MCF 10A (cell line): ENCODE measurements around the gene BTG4. TPM values are rescaled to one million over a fixed set of nuclear protein-coding genes. Genes with fewer than 3 reads are reported as not detected.

Experiments used
- Bru-seq: library from RNA; stranded (reverse); fragments of 400-500 nt; gene quantifications from one replicate; lab custom pipeline; 2021; lab: Mats Ljungman, UMichigan
- BruChase-seq, 2 experiments: library from RNA; stranded (reverse); fragments of 400-500 nt; gene quantifications; one replicate each; lab custom pipeline; 2021; lab: Mats Ljungman, UMichigan
- BruUV-seq: library from RNA; stranded (reverse); fragments of 400-500 nt; replicated peaks from 2 replicates; lab custom pipeline; 2021; lab: Mats Ljungman, UMichigan
- CTCF ChIA-PET: fragments of 300-600 bp; sonication (Branson Sonifier 250); formaldehyde crosslinking; extraction: SDS; loops from one replicate; lab custom pipeline; 2021; ENCODE audit warnings: antibody characterized with exemption, inconsistent platforms; lab: Yijun Ruan, JAX
- POLR2A ChIA-PET: fragments of 300-600, 350-650 bp; sonication (Branson Sonifier 250); formaldehyde crosslinking; extraction: SDS; loops from one replicate; lab custom pipeline; 2020; ENCODE audit warnings: antibody characterized with exemption, inconsistent platforms; lab: Yijun Ruan, JAX
- DNase-seq: peaks from one replicate; pipeline ENCODE4 v3.0.0-alpha.2; 2018; ENCODE audit not compliant: unreplicated experiment
- H3K27ac Mint-ChIP-seq: one replicate; pipeline ENCODE4 v1.8.0; 2022; ENCODE audit warnings: mild to moderate bottlenecking, low read depth, mixed read lengths; ENCODE audit not compliant: unreplicated experiment
- H3K27me3 Mint-ChIP-seq: one replicate; pipeline ENCODE4 v1.8.0; 2022; ENCODE audit warnings: mixed read lengths; ENCODE audit not compliant: insufficient read depth, unreplicated experiment
- H3K36me3 Mint-ChIP-seq: one replicate; pipeline ENCODE4 v1.8.0; 2022; ENCODE audit warnings: mild to moderate bottlenecking, moderate library complexity, mixed read lengths; ENCODE audit not compliant: insufficient read depth, unreplicated experiment
- H3K4me1 Mint-ChIP-seq: one replicate; pipeline ENCODE4 v1.8.0; 2022; ENCODE audit warnings: mixed read lengths; ENCODE audit not compliant: insufficient read depth, unreplicated experiment
- H3K4me3 Mint-ChIP-seq: one replicate; pipeline ENCODE4 v1.8.0; 2022; ENCODE audit warnings: mild to moderate bottlenecking, moderate library complexity, mixed read lengths; ENCODE audit not compliant: unreplicated experiment
- H3K9me3 Mint-ChIP-seq: one replicate; pipeline ENCODE4 v1.8.0; 2022; ENCODE audit warnings: mixed read lengths; ENCODE audit not compliant: unreplicated experiment
- CTCF ChIP-seq: fragments of 200-600 bp; IDR thresholded peaks from one replicate; pipeline ENCODE4 v1.8.0; 2022; ENCODE audit warnings: antibody characterized with exemption, mild to moderate bottlenecking; ENCODE audit not compliant: unreplicated experiment
- intact Hi-C: fragments of 100-400 bp; cut with micrococcal nuclease; formaldehyde crosslinking; loops from 2 replicates; pipeline ENCODE4 v1.14.1; 2022
- long read RNA-seq: library from polyadenylated mRNA; stranded (forward); transcript quantifications from one replicate; pipeline ENCODE4 v2.0.0, GENCODE V29; 2022
- total RNA-seq: library from RNA; stranded (reverse); gene quantifications from 2 replicates; pipeline ENCODE4 v1.2.3, GENCODE V29; 2022

Gene BTG4
- total RNA-seq (not detected in 2 replicates), Bru-seq, nascent RNA (percentile 8 among the genes with signal in this experiment), BruChase-seq, experiment 1, labeled RNA remaining after a 6-hour chase (percentile 19 among the genes with signal in this experiment), BruChase-seq, experiment 2, labeled RNA remaining after a 2-hour chase (percentile 18 among the genes with signal in this experiment)
- long read RNA-seq: 0 reads

GRCh38 chr11:111512296-111513239 lies at the start of gene BTG4:
Gene BTG4, minus strand, starts transcription at chr11:111512386. Its CDS starts 13,610 bp downstream, at chr11:111498776.
- H3K4me3 Mint-ChIP-seq: peak within 1 kb of the TSS; percentile 50
- BruUV-seq: no TSS peak
- DNase-seq: no peak
- no peak for TF ChIP-seq CTCF
- peaks cover 16% of the 10 kb centered on the region for H3K4me1 Mint-ChIP-seq
- ChIA-PET CTCF (interaction anchor here (0.6 to 1.7 kb wide), 4 partner anchors 21 to 58 kb away, joined by 3 to 6 read pairs (median 3); no protein-coding TSS in a partner anchor), POLR2A (interaction anchor here (0.5 to 0.9 kb wide), 2 partner anchors 26 to 255 kb away, joined by 3 read pairs; no protein-coding TSS in a partner anchor)
- H3K27ac Mint-ChIP-seq: peak within 1 kb of the TSS; percentile 97
- intact Hi-C loops: no loop called here
- no peaks in the 10 kb centered on the region for H3K27me3 Mint-ChIP-seq
- H3K9me3 Mint-ChIP-seq: no peaks in the 10 kb centered on the region
- no peaks in the 10 kb centered on the region for H3K36me3 Mint-ChIP-seq

GRCh38 chr11:111561791-111562325 lies 49.7 kb upstream of the BTG4 start:
- Mint-ChIP-seq H3K27ac (peak overlapping the region; percentile 25), H3K9me3 (no peaks in the 10 kb centered on the region), H3K4me1 (peaks cover 19% of the 10 kb centered on the region), H3K36me3 (no peaks in the 10 kb centered on the region), H3K27me3 (no peaks in the 10 kb centered on the region), H3K4me3 (no peak overlapping the region)
- intact Hi-C loops: loop anchor here (10.0 kb wide), 1 partner anchor 277 kb away; no protein-coding TSS in a partner anchor
- no TSS peak for BruUV-seq
- CTCF ChIA-PET: interaction anchor here (0.6 to 2.8 kb wide), 4 partner anchors 17 to 215 kb away, joined by 3 to 12 read pairs (median 4); no protein-coding TSS in a partner anchor
- DNase-seq: peak; percentile 32
- POLR2A ChIA-PET: interaction anchor here (0.8 to 1.3 kb wide), 6 partner anchors 26 to 365 kb away, joined by 3 to 4 read pairs (median 3); no protein-coding TSS in a partner anchor
- no peak for TF ChIP-seq CTCF

GRCh38 chr11:111561306-111561705 lies 49.1 kb upstream of the BTG4 start:
- Mint-ChIP-seq H3K4me3 (no peak overlapping the region), H3K36me3 (no peaks in the 10 kb centered on the region), H3K27me3 (no peaks in the 10 kb centered on the region), H3K4me1 (peaks cover 19% of the 10 kb centered on the region), H3K9me3 (no peaks in the 10 kb centered on the region), H3K27ac (peak overlapping the region; percentile 25)
- no TSS peak for BruUV-seq
- no peak for TF ChIP-seq CTCF
- intact Hi-C loops: loop anchor here (10.0 kb wide), 1 partner anchor 277 kb away; no protein-coding TSS in a partner anchor
- ChIA-PET CTCF (interaction anchor here (0.6 to 2.8 kb wide), 6 partner anchors 16 to 216 kb away, joined by 3 to 12 read pairs (median 3); no protein-coding TSS in a partner anchor), POLR2A (interaction anchor here (0.9 to 1.3 kb wide), 4 partner anchors 25 to 366 kb away, joined by 3 read pairs; no protein-coding TSS in a partner anchor)
- DNase-seq: no peak
